PC-3 (cell line): ENCODE results near the gene SPATA19.

Experiments used
- CTCF ChIP-seq: fragments of 300-600 bp; sonication (generic); conservative IDR thresholded peaks from 2 replicates; pipeline ENCODE4 v1.5.1; 2017; ENCODE audit warnings: antibody characterized with exemption, low read depth, mild to moderate bottlenecking, low read length
- EZH2 ChIP-seq: fragments of 300-600 bp; sonication (generic); IDR thresholded peaks from one replicate; pipeline ENCODE4 v1.6.1; 2017; ENCODE audit warnings: antibody characterized with exemption, mild to moderate bottlenecking, low read length; ENCODE audit not compliant: unreplicated experiment

- TF ChIP-seq CTCF, result no peak
- no peak for TF ChIP-seq EZH2
Measured at GRCh38 chr11:133840479-133840941, 4.8 kb downstream of the SPATA19 start.
